ENCODE results near the gene ETAA1. TPM values are rescaled to one million over a fixed set of nuclear protein-coding genes. Genes with fewer than 3 reads are reported as not detected.

The ETAA1 gene
- total RNA-seq, 2 experiments from 2014 or later, result 11.1 to 12.6 TPM

GRCh38 chr2:67399831-67400489 lies 2.8 kb downstream of the ETAA1 start:
- POLR2A ChIA-PET, result no interaction called here
- Mint-ChIP-seq H3K9me3 (no peaks in the 10 kb centered on the region), H3K36me3 (ENCODE audit: low read depth) (peaks cover 27% of the 10 kb centered on the region), H3K4me1 (peaks cover 23% of the 10 kb centered on the region), H3K27me3 (no peaks in the 10 kb centered on the region), H3K4me3 (no peak overlapping the region), H3K27ac (no peak overlapping the region)
- CTCF ChIA-PET, result no interaction called here
- no peak for DNase-seq

GRCh38 chr2:67400560-67401485 lies 3.7 kb downstream of the ETAA1 start:
- DNase-seq, result no peak
- ChIA-PET CTCF (no interaction called here), POLR2A (no interaction called here)
- Mint-ChIP-seq H3K27ac (no peak overlapping the region), H3K9me3 (no peaks in the 10 kb centered on the region), H3K27me3 (no peaks in the 10 kb centered on the region), H3K36me3 (ENCODE audit: low read depth) (peaks cover 30% of the 10 kb centered on the region), H3K4me1 (peaks cover 25% of the 10 kb centered on the region), H3K4me3 (no peak overlapping the region)

GRCh38 chr2:67408346-67408745 lies 11.2 kb downstream of the ETAA1 start:
- CTCF ChIA-PET, result no interaction called here
- Mint-ChIP-seq H3K4me3 (no peak overlapping the region), H3K4me1 (peaks cover 6% of the 10 kb centered on the region), H3K27me3 (no peaks in the 10 kb centered on the region), H3K36me3 (ENCODE audit: low read depth) (peaks cover 28% of the 10 kb centered on the region), H3K27ac (no peak overlapping the region), H3K9me3 (no peaks in the 10 kb centered on the region)
- POLR2A ChIA-PET, result no interaction called here
- DNase-seq, result no peak

- CTCF ChIA-PET, result no interaction called here
- peaks cover 6% of the 10 kb centered on the region for H3K36me3 Mint-ChIP-seq (ENCODE audit: low read depth)
- POLR2A ChIA-PET, result no interaction called here
- no peaks in the 10 kb centered on the region for H3K9me3 Mint-ChIP-seq
- DNase-seq, result no peak
- no peak overlapping the region for H3K27ac Mint-ChIP-seq
- no peaks in the 10 kb centered on the region for H3K27me3 Mint-ChIP-seq
- no peak overlapping the region for H3K4me3 Mint-ChIP-seq
- no peaks in the 10 kb centered on the region for H3K4me1 Mint-ChIP-seq
Measured at GRCh38 chr2:67412424-67412823, 15.3 kb downstream of the ETAA1 start.

- Mint-ChIP-seq H3K27ac (no peak overlapping the region), H3K4me3 (no peak overlapping the region), H3K36me3 (ENCODE audit: low read depth) (peaks cover 6% of the 10 kb centered on the region), H3K27me3 (no peaks in the 10 kb centered on the region), H3K9me3 (no peaks in the 10 kb centered on the region), H3K4me1 (no peaks in the 10 kb centered on the region)
- POLR2A ChIA-PET, result no interaction called here
- no peak for DNase-seq
- CTCF ChIA-PET, result no interaction called here
Measured at GRCh38 chr2:67414867-67415266, 17.7 kb downstream of the ETAA1 start.

GRCh38 chr2:67416136-67416535 lies 19.0 kb downstream of the ETAA1 start:
- no peaks in the 10 kb centered on the region for H3K27me3 Mint-ChIP-seq
- POLR2A ChIA-PET, result no interaction called here
- no peak for DNase-seq
- H3K4me3 Mint-ChIP-seq, result no peak overlapping the region
- no peaks in the 10 kb centered on the region for H3K9me3 Mint-ChIP-seq
- H3K4me1 Mint-ChIP-seq, result no peaks in the 10 kb centered on the region
- H3K27ac Mint-ChIP-seq, result no peak overlapping the region
- H3K36me3 Mint-ChIP-seq (ENCODE audit: low read depth), result peaks cover 2% of the 10 kb centered on the region
- CTCF ChIA-PET, result no interaction called here

- POLR2A ChIA-PET, result no interaction called here
- no peak for DNase-seq
- Mint-ChIP-seq H3K9me3 (peaks cover 6% of the 10 kb centered on the region), H3K27ac (no peak overlapping the region), H3K4me3 (no peak overlapping the region), H3K4me1 (no peaks in the 10 kb centered on the region), H3K27me3 (peaks cover 3% of the 10 kb centered on the region), H3K36me3 (ENCODE audit: low read depth) (no peaks in the 10 kb centered on the region)
- CTCF ChIA-PET, result no interaction called here
Measured at GRCh38 chr2:67423489-67423888, 26.4 kb downstream of the ETAA1 start.

- Mint-ChIP-seq H3K27ac (no peak overlapping the region), H3K4me3 (no peak overlapping the region), H3K9me3 (no peaks in the 10 kb centered on the region), H3K4me1 (no peaks in the 10 kb centered on the region), H3K27me3 (peaks cover 8% of the 10 kb centered on the region), H3K36me3 (ENCODE audit: low read depth) (no peaks in the 10 kb centered on the region)
- DNase-seq, result no peak
- CTCF ChIA-PET, result no interaction called here
- POLR2A ChIA-PET, result no interaction called here
Measured at GRCh38 chr2:67436221-67436620, 39.1 kb downstream of the ETAA1 start.

- Mint-ChIP-seq H3K27me3 (peaks cover 8% of the 10 kb centered on the region), H3K27ac (no peak overlapping the region), H3K4me1 (no peaks in the 10 kb centered on the region), H3K9me3 (no peaks in the 10 kb centered on the region), H3K4me3 (no peak overlapping the region), H3K36me3 (ENCODE audit: low read depth) (no peaks in the 10 kb centered on the region)
- CTCF ChIA-PET, result no interaction called here
- DNase-seq, result no peak
- POLR2A ChIA-PET, result no interaction called here
Measured at GRCh38 chr2:67437114-67437513, 40.0 kb downstream of the ETAA1 start.

- Mint-ChIP-seq H3K4me3 (no peak overlapping the region), H3K4me1 (no peaks in the 10 kb centered on the region), H3K27me3 (peaks cover 8% of the 10 kb centered on the region), H3K9me3 (no peaks in the 10 kb centered on the region), H3K36me3 (ENCODE audit: low read depth) (no peaks in the 10 kb centered on the region), H3K27ac (no peak overlapping the region)
- no peak for DNase-seq
- ChIA-PET CTCF (no interaction called here), POLR2A (no interaction called here)
Measured at GRCh38 chr2:67438337-67438736, 41.2 kb downstream of the ETAA1 start.

GRCh38 chr2:67445652-67446268 lies 48.6 kb downstream of the ETAA1 start:
- Mint-ChIP-seq H3K27me3 (peaks cover 3% of the 10 kb centered on the region), H3K9me3 (no peaks in the 10 kb centered on the region), H3K4me1 (no peaks in the 10 kb centered on the region), H3K27ac (no peak overlapping the region), H3K4me3 (no peak overlapping the region), H3K36me3 (ENCODE audit: low read depth) (no peaks in the 10 kb centered on the region)
- no peak for DNase-seq
- ChIA-PET POLR2A (no interaction called here), CTCF (no interaction called here)

- no peak for DNase-seq
- Mint-ChIP-seq H3K4me1 (no peaks in the 10 kb centered on the region), H3K27ac (no peak overlapping the region), H3K27me3 (peaks cover 3% of the 10 kb centered on the region), H3K4me3 (no peak overlapping the region), H3K9me3 (no peaks in the 10 kb centered on the region), H3K36me3 (ENCODE audit: low read depth) (no peaks in the 10 kb centered on the region)
- POLR2A ChIA-PET, result no interaction called here
- CTCF ChIA-PET, result no interaction called here
Measured at GRCh38 chr2:67446491-67446911, 49.4 kb downstream of the ETAA1 start.

- CTCF ChIA-PET, result no interaction called here
- DNase-seq, result no peak
- H3K27ac Mint-ChIP-seq, result no peak overlapping the region
- no peaks in the 10 kb centered on the region for H3K36me3 Mint-ChIP-seq (ENCODE audit: low read depth)
- POLR2A ChIA-PET, result no interaction called here
- no peaks in the 10 kb centered on the region for H3K9me3 Mint-ChIP-seq
- peaks cover 2% of the 10 kb centered on the region for H3K27me3 Mint-ChIP-seq
- H3K4me1 Mint-ChIP-seq, result no peaks in the 10 kb centered on the region
- H3K4me3 Mint-ChIP-seq, result no peak overlapping the region
Measured at GRCh38 chr2:67448648-67449047, 51.5 kb downstream of the ETAA1 start.
